SK-N-SH (cell line): ENCODE data around the gene BCR. TPM values are rescaled to one million over a fixed set of nuclear protein-coding genes. Genes with fewer than 3 reads are reported as not detected.

ENCODE experiments used
- CTCF ChIA-PET: fragments of 300-600, 350-600 bp; formaldehyde crosslinking; extraction: SDS; loops from one replicate; lab custom pipeline; 2021; lab: Yijun Ruan, JAX
- POLR2A ChIA-PET: fragments of 350-600 bp; sonication (Branson Sonifier 250); formaldehyde crosslinking; extraction: SDS; loops from one replicate; lab custom pipeline; 2020; ENCODE audit warnings: antibody characterized with exemption, inconsistent platforms; lab: Yijun Ruan, JAX
- DNase-seq: peaks from one replicate; pipeline ENCODE4 v3.0.0; 2012
- H2AFZ ChIP-seq: fragments of 200-600 bp; sonication (generic); 2 replicates; pipeline ENCODE4 v1.8.1; 2016; ENCODE audit warnings: antibody characterized with exemption, mild to moderate bottlenecking, low read depth
- H3F3A ChIP-seq: fragments of 200-600 bp; sonication (generic); replicated peaks from 2 replicates; pipeline ENCODE3; 2016; ENCODE audit warnings: antibody characterized with exemption, mild to moderate bottlenecking; ENCODE audit not compliant: insufficient read depth
- H3K27ac ChIP-seq, 2 experiments: fragments of 200-500 bp in 1 of 2; fragments of 200-600 bp in 1 of 2; sonication (Bioruptor generic) in 1 of 2; sonication (generic), shearing (Covaris generic) in 1 of 2; 2 replicates each; pipeline versions ENCODE4 v1.5.1 to v1.6.1; 2014 to 2016; ENCODE audit warnings: low read depth in 2 of 2, inconsistent platforms in 1 of 2, low read length in 1 of 2, mild to moderate bottlenecking in 1 of 2, mixed read lengths in 1 of 2
- H3K27me3 ChIP-seq: fragments of 200-600 bp; sonication (generic), shearing (Covaris generic); 2 replicates; pipeline ENCODE4 v1.6.1; 2016; ENCODE audit warnings: mixed run types; ENCODE audit not compliant: insufficient read depth
- H3K36me3 ChIP-seq, 2 experiments: fragments of 200-500 bp in 1 of 2; fragments of 200-600 bp in 1 of 2; sonication (Bioruptor generic) in 1 of 2; sonication (generic) in 1 of 2; replicated peaks in 1 of 2; 2 replicates each; pipeline versions ENCODE3 to v1.5.1; 2014 to 2016; ENCODE audit warnings: low read length in 1 of 2, mild to moderate bottlenecking in 1 of 2; ENCODE audit not compliant: insufficient read depth in 2 of 2, control insufficient read depth in 1 of 2
- H3K4me1 ChIP-seq, 2 experiments: fragments of 200-500 bp in 1 of 2; fragments of 200-600 bp in 1 of 2; sonication (Bioruptor generic) in 1 of 2; sonication (generic), shearing (Covaris generic) in 1 of 2; 2 replicates each; pipeline versions ENCODE4 v1.5.1 to v1.6.1; 2014 to 2016; ENCODE audit warnings: low read depth in 1 of 2, low read length in 1 of 2, mixed run types in 1 of 2; ENCODE audit not compliant: insufficient read depth in 2 of 2, control insufficient read depth in 1 of 2
- H3K4me2 ChIP-seq: fragments of 200-600 bp; sonication (generic), shearing (Covaris generic); 2 replicates; pipeline ENCODE4 v1.6.1; 2017; ENCODE audit warnings: mixed run types
- H3K4me3 ChIP-seq, 2 experiments: fragments of 200-500 bp in 1 of 2; fragments of 200-600 bp in 1 of 2; sonication (Bioruptor generic) in 1 of 2; sonication (generic), shearing (Covaris generic) in 1 of 2; 2 replicates each; pipeline versions ENCODE4 v1.5.1 to v1.8.1; 2014 to 2016; ENCODE audit warnings: low read depth in 2 of 2, inconsistent platforms in 1 of 2, low read length in 1 of 2, mild to moderate bottlenecking in 1 of 2, mixed read lengths in 1 of 2, moderate library complexity in 1 of 2
- H3K79me2 ChIP-seq: fragments of 200-600 bp; sonication (generic); 2 replicates; pipeline ENCODE4 v1.8.1; 2017; ENCODE audit warnings: mild to moderate bottlenecking; ENCODE audit not compliant: insufficient read depth
- H3K9ac ChIP-seq: fragments of 200-600 bp; sonication (generic); 2 replicates; pipeline ENCODE4 v1.6.1; 2017; ENCODE audit warnings: mixed run types
- H3K9me2 ChIP-seq: fragments of 200-600 bp; sonication (generic); 2 replicates; pipeline ENCODE4 v1.6.1; 2017; ENCODE audit warnings: mixed run types
- H3K9me3 ChIP-seq: fragments of 200-600 bp; sonication (generic); 2 replicates; pipeline ENCODE4 v1.6.1; 2017; ENCODE audit warnings: mixed run types, mild to moderate bottlenecking, moderate library complexity
- H4K20me1 ChIP-seq: fragments of 200-600 bp; sonication (generic); 2 replicates; pipeline ENCODE4 v1.6.1; 2017; ENCODE audit warnings: mild to moderate bottlenecking, mixed run types; ENCODE audit not compliant: insufficient read depth
- CHD2 ChIP-seq: fragments of 150-350 bp; IDR thresholded peaks from 2 replicates; pipeline ENCODE4 v1.6.1; 2018; ENCODE audit warnings: low read length; ENCODE audit not compliant: partially characterized antibody
- JUND ChIP-seq: IDR thresholded peaks from 2 replicates; pipeline ENCODE4 v1.4.0; 2012
- MEF2A ChIP-seq: IDR thresholded peaks from 2 replicates; pipeline ENCODE4 v1.4.0; 2012; ENCODE audit warnings: low read depth, borderline replicate concordance
- NFIC ChIP-seq: IDR thresholded peaks from 2 replicates; pipeline ENCODE4 v1.4.0; 2012; ENCODE audit warnings: borderline replicate concordance
- TAF1 ChIP-seq: IDR thresholded peaks from 2 replicates; pipeline ENCODE4 v1.6.1; 2012; ENCODE audit warnings: low read depth, mild to moderate bottlenecking, low read length, moderate library complexity, borderline replicate concordance
- TCF12 ChIP-seq: IDR thresholded peaks from 2 replicates; pipeline ENCODE4 v1.4.0; 2012
- WGBS: methylation state at CpG from one replicate; pipeline ENCODE4 v1.1.6; 2017; ENCODE audit warnings: low lambda C conversion rate; 5-methylcytosine and 5-hydroxymethylcytosine counted together
- polyA plus RNA-seq, 3 experiments: library from polyadenylated mRNA; depleted of rRNA; stranded (reverse); fragments of >200 nt; gene quantifications; 2 replicates each; pipeline ENCODE4 v1.2.3, GENCODE V29; 2012
- TF ChIP-seq, protein P1 (sequence below): fragments of 150-350 bp; IDR thresholded peaks from 2 replicates; pipeline ENCODE4 v1.6.1; 2016; ENCODE audit warnings: mild to moderate bottlenecking, low read depth, low read length

BCR gene
- polyA plus RNA-seq, 1 of the 3 experiments (the other 2 are of a cell fraction) = 50.9 TPM

DNA sequence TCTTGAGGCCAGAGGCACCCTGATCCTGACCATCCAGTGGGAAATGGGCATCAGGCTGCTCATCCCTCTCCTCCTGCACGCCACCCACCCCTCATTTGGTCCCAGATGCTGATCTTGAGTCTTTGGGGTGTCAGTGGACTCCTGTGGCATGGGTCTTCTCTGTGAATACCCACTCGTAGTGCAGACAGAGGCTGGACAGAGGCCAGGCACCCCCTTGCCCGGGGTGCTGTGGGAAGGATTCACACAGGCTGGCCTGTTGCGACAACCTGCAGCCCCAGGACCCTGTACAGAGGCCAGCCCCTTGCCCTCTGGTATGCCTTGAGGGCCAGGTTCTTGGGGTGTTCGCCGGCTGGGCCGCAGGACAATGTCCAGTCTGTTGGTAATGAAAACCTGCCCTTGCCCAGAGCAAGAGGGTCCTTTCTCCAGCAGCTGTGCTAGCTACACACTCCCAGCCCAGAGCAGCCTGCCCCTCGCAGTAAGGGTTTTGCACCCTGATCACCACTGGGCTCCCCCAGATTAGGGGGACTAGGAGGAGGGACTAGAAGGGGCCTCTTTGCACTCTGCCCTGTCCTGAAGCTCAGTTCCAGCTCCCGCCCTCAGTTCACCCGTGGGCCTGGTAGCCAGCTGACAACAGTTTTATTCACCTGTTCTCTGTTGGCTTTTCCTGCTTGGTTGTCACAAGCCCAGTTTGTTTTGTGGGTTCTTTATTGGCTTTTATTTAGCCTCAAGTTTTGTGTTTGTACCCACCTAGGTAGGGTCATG lies 76.0 kb downstream of the BCR start:
- H3K4me3 ChIP-seq = no peak overlapping the region
- H3K79me2 ChIP-seq = peaks cover 6% of the 10 kb centered on the region; the same call in 1 of the 2 replicates
- CTCF ChIA-PET = interaction anchor here (1.4 kb wide), 1 partner anchor 82 kb away, joined by 4 read pairs; no protein-coding TSS in a partner anchor
- no peaks in the 10 kb centered on the region for H3K27me3 ChIP-seq
- H3F3A ChIP-seq = no peaks in the 10 kb centered on the region
- no peak overlapping the region for H3K9ac ChIP-seq
- peaks cover 0 to 24% of the 10 kb centered on the region in 2 experiments for H3K36me3 ChIP-seq
- H3K27ac ChIP-seq = no peak overlapping the region; a peak in 1 of 4 replicates
- DNase-seq = no peak
- WGBS = 82% methylated on average over 3 of the region's 10 CpGs
- H3K4me1 ChIP-seq = peaks cover 0 to 29% of the 10 kb centered on the region in 2 experiments; a peak in 1 of 4 replicates
- TF ChIP-seq NFIC (no peak), TCF12 (no peak)
- H3K9me2 ChIP-seq = no peaks in the 10 kb centered on the region
- H3K9me3 ChIP-seq = no peaks in the 10 kb centered on the region
- no peak overlapping the region for H3K4me2 ChIP-seq
- H4K20me1 ChIP-seq = peaks cover 5% of the 10 kb centered on the region; the same call in 1 of the 2 replicates
- H2AFZ ChIP-seq = no peak overlapping the region
- POLR2A ChIA-PET = no interaction called here

DNA sequence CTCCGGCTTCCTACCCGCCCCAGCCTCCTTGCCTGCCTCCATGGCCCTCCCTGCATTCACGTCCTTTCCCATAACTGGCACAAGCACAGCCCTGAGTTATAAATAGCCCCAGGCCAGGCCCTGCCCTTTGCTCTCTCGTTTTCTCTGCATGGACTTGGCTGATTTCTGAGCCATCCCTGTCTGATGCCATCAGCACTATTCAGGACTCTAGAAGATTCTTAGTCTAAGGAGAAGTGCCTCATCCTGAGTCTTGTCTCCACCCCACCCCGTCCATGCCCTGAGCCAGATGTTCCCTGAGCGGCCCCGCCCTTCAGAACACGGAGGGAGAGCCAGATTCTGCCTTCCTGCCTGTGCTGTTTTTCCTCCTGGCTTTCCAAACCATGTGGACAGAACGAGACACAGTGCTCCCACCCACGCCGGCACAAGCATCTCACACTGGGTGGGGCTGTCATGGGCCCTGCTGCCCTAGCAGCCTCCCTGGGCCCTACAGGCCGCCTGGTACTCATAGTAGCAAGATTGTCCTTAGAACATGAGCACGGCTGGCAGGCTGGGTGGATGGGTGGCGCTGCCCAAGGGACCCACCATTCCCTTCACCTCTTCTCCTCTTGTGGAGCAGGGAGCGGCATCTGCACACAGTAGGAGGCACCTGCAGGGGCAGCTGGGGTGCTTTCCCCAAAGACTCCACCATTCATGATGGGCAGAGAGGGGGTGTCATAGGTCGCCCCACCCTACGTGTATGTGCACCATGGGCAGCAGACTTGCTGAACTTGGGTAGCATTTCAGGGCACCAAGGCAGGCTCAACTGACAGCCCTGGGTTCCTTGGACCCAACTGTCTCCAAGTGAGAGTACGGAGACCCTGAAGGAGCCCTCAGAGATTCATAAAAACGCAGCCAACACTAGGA lies 76.9 kb downstream of the BCR start:
- DNase-seq = no peak
- no peak overlapping the region; a peak in 1 of 4 replicates for H3K27ac ChIP-seq

More for the DNA sequence above, 76.9 kb downstream of the BCR start:
- peaks cover 0 to 22% of the 10 kb centered on the region in 2 experiments; a peak in 1 of 4 replicates for H3K4me1 ChIP-seq
- TF ChIP-seq JUND (no peak), CHD2 (no peak), TAF1 (no peak), MEF2A (no peak)
- TF ChIP-seq, protein P1, sequence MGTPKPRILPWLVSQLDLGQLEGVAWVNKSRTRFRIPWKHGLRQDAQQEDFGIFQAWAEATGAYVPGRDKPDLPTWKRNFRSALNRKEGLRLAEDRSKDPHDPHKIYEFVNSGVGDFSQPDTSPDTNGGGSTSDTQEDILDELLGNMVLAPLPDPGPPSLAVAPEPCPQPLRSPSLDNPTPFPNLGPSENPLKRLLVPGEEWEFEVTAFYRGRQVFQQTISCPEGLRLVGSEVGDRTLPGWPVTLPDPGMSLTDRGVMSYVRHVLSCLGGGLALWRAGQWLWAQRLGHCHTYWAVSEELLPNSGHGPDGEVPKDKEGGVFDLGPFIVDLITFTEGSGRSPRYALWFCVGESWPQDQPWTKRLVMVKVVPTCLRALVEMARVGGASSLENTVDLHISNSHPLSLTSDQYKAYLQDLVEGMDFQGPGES = no peak
- TF ChIP-seq, all 33 proteins: peak for 0
- Histone ChIP-seq H3K36me3 (peaks cover 0 to 30% of the 10 kb centered on the region in 2 experiments), H3K9me3 (no peaks in the 10 kb centered on the region), H3K9ac (no peak overlapping the region), H3K79me2 (peaks cover 6% of the 10 kb centered on the region; the same call in 1 of the 2 replicates), H3K4me3 (no peak overlapping the region), H3K9me2 (no peaks in the 10 kb centered on the region), H4K20me1 (no peaks in the 10 kb centered on the region; the same call in 1 of the 2 replicates), H2AFZ (no peak overlapping the region), H3F3A (no peaks in the 10 kb centered on the region), H3K27me3 (no peaks in the 10 kb centered on the region), H3K4me2 (no peak overlapping the region)
- POLR2A ChIA-PET = no interaction called here
- CTCF ChIA-PET = no interaction called here
- 89% methylated on average over 14 of the region's 19 CpGs for WGBS
